ENCODE results near the gene MYBL2.

DNA sequence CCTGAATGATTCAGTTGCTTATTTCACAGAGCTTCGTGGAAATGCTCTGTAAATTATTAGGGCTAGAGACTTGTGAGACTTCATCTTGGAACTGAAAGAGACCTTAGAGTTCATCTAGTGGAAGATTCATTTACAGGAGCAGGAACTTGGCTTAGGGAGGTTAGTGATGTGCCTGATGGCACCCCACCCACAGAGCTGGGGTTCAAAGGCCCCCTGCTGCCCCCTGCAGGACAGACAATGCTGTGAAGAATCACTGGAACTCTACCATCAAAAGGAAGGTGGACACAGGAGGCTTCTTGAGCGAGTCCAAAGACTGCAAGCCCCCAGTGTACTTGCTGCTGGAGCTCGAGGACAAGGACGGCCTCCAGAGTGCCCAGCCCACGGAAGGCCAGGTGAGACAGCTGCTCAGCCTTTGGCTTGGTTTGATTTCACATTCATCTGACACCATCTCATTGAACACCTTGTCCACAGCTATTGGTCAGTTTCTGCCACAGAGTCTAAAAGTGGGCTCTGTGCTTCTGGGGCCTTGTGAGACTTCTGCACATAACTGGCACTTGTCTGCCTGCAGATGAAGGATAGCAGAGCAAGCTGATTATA, 25.1 kb downstream of the MYBL2 start:
- TF ChIP-seq, protein P1, sequence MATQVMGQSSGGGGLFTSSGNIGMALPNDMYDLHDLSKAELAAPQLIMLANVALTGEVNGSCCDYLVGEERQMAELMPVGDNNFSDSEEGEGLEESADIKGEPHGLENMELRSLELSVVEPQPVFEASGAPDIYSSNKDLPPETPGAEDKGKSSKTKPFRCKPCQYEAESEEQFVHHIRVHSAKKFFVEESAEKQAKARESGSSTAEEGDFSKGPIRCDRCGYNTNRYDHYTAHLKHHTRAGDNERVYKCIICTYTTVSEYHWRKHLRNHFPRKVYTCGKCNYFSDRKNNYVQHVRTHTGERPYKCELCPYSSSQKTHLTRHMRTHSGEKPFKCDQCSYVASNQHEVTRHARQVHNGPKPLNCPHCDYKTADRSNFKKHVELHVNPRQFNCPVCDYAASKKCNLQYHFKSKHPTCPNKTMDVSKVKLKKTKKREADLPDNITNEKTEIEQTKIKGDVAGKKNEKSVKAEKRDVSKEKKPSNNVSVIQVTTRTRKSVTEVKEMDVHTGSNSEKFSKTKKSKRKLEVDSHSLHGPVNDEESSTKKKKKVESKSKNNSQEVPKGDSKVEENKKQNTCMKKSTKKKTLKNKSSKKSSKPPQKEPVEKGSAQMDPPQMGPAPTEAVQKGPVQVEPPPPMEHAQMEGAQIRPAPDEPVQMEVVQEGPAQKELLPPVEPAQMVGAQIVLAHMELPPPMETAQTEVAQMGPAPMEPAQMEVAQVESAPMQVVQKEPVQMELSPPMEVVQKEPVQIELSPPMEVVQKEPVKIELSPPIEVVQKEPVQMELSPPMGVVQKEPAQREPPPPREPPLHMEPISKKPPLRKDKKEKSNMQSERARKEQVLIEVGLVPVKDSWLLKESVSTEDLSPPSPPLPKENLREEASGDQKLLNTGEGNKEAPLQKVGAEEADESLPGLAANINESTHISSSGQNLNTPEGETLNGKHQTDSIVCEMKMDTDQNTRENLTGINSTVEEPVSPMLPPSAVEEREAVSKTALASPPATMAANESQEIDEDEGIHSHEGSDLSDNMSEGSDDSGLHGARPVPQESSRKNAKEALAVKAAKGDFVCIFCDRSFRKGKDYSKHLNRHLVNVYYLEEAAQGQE (IDR thresholded peaks at IDR 0.05; ENCODE audit: low read depth, low read length) = no peak
- TF ChIP-seq RXRA (IDR thresholded peaks at IDR 0.05; ENCODE audit: borderline replicate concordance, low read depth) = no peak
- TF ChIP-seq RFX5 (IDR thresholded peaks at IDR 0.05; ENCODE audit: low read length) = no peak
- no peak for TF ChIP-seq YY1 (IDR thresholded peaks at IDR 0.05; ENCODE audit: low read depth)

All from SK-N-SH (cell line).